Epithelial cell of esophagus (primary cell): ENCODE data around the gene GBA3.

Experiments used
- DNase-seq: peaks from one replicate; pipeline ENCODE4 v3.0.0; 2010; ENCODE audit warnings: low read depth
- H3K4me3 ChIP-seq: 2 replicates; pipeline ENCODE4 v1.5.1; 2011; ENCODE audit warnings: mild to moderate bottlenecking, low read length, control low read depth
- CTCF ChIP-seq: IDR thresholded peaks from 2 replicates; pipeline ENCODE4 v1.5.1; 2011; ENCODE audit warnings: low read depth, mild to moderate bottlenecking, low read length, control low read depth, inconsistent platforms; ENCODE audit not compliant: insufficient read depth; ENCODE audit errors: missing control alignments

Gene GBA3

GRCh38 chr4:22688236-22688635 is 4.5 kb upstream of the GBA3 start:
- no peak overlapping the region for H3K4me3 ChIP-seq
- no peak for TF ChIP-seq CTCF
- peak; percentile 56 for DNase-seq

GRCh38 chr4:22689428-22689827 is 3.3 kb upstream of the GBA3 start:
- TF ChIP-seq CTCF: no peak
- DNase-seq: no peak
- H3K4me3 ChIP-seq: no peak overlapping the region

- H3K4me3 ChIP-seq: no peak overlapping the region
- peak; percentile 17 for DNase-seq
- no peak for TF ChIP-seq CTCF
Observed at GRCh38 chr4:22695029-22695428, 2.3 kb downstream of the GBA3 start.

GRCh38 chr4:22695917-22696316 is 3.2 kb downstream of the GBA3 start:
- no peak for TF ChIP-seq CTCF
- no peak for DNase-seq
- no peak overlapping the region for H3K4me3 ChIP-seq

GRCh38 chr4:22703912-22704311 is 11.2 kb downstream of the GBA3 start:
- TF ChIP-seq CTCF: no peak
- DNase-seq: no peak
- H3K4me3 ChIP-seq: no peak overlapping the region

GRCh38 chr4:22707390-22707789 is 14.7 kb downstream of the GBA3 start:
- H3K4me3 ChIP-seq: no peak overlapping the region
- no peak for TF ChIP-seq CTCF
- DNase-seq: no peak

GRCh38 chr4:22708961-22709360 is 16.2 kb downstream of the GBA3 start:
- H3K4me3 ChIP-seq: no peak overlapping the region
- DNase-seq: no peak
- no peak for TF ChIP-seq CTCF
